K562 (cell line): ENCODE measurements around the gene TMEM107. TPM values are rescaled to one million over a fixed set of nuclear protein-coding genes. Genes with fewer than 3 reads are reported as not detected.
A peak's percentile ranks its signal among the peaks of the same experiment; 100 is the strongest.

Experiments used
- ADNP ChIP-seq: fragments of 200-800 bp; sonication (Bioruptor generic); IDR thresholded peaks from 2 replicates; pipeline ENCODE4 v1.6.1; 2016; ENCODE audit warnings: missing genetic modification characterization, missing compliant biosample characterization
- CTCF ChIP-seq, 3 experiments: IDR thresholded peaks in 2 of 3; conservative IDR thresholded peaks in 1 of 3; 2 replicates each; pipeline ENCODE4 v1.5.1; 2011 to 2012; ENCODE audit warnings: low read length in 3 of 3, mild to moderate bottlenecking in 3 of 3, control low read depth in 2 of 3, improper control_type of control experiment in 1 of 3, inconsistent platforms in 1 of 3, low read depth in 1 of 3, mixed read lengths in 1 of 3, moderate library complexity in 1 of 3; ENCODE audit not compliant: insufficient read depth in 2 of 3
- DDX20 ChIP-seq: fragments of 450-650 bp; IDR thresholded peaks from 2 replicates; pipeline ENCODE4 v1.6.1; 2016; ENCODE audit warnings: missing genetic modification characterization, low read depth, mild to moderate bottlenecking, missing compliant biosample characterization, moderate library complexity
- KDM2B ChIP-seq: fragments of 250-450 bp; sonication (Bioruptor Pico); IDR thresholded peaks from 2 replicates; pipeline ENCODE4 v1.8.0; 2021; ENCODE audit warnings: mild to moderate bottlenecking, moderate library complexity
- MBD1 ChIP-seq: fragments of 250-450 bp; sonication (Bioruptor Pico); IDR thresholded peaks from 2 replicates; pipeline ENCODE4 v1.8.0; 2022; ENCODE audit warnings: inconsistent platforms
- TOE1 ChIP-seq, 2 experiments: fragments of 450-650 bp in 1 of 2; sonication (generic) in 1 of 2; formaldehyde crosslinking in 1 of 2; IDR thresholded peaks; 2 replicates each; pipeline versions ENCODE4 v1.7.1 to v1.8.0; 2016 to 2022; ENCODE audit warnings: borderline replicate concordance in 2 of 2, mild to moderate bottlenecking in 2 of 2, antibody characterized with exemption in 1 of 2, inconsistent platforms in 1 of 2, low read depth in 1 of 2, missing genetic modification reagents in 1 of 2, moderate library complexity in 1 of 2
- ZNF134 ChIP-seq: fragments of 250-450 bp; sonication (Bioruptor Pico); conservative IDR thresholded peaks from 2 replicates; pipeline ENCODE4 v1.4.0; 2020
- polyA plus RNA-seq, 8 experiments: library from polyadenylated mRNA; depleted of rRNA in 4 of 8; stranded (reverse) in 5 of 8; unstranded in 3 of 8; fragments of >200 nt; fragmentation: Nextera tagmentation in 2 of 8; fragmentation: Illumina TruSeq in 1 of 8; extraction: Ambion mirVana in 2 of 8; extraction: Trizol in 1 of 8; gene quantifications; 2 replicates each; pipeline versions ENCODE4 v1.2.1 to v1.2.3, GENCODE V29; 2011 to 2014; ENCODE audit warnings: inconsistent platforms in 1 of 8, missing spikeins in 1 of 8
- total RNA-seq, 7 experiments: library from RNA; depleted of rRNA in 6 of 7; stranded (reverse); fragments of >200 nt in 6 of 7; fragmentation: Illumina TruSeq in 2 of 7; extraction: Trizol in 2 of 7; gene quantifications; 2 replicates each; pipeline versions ENCODE4 v1.2.1 to v1.2.3, GENCODE V29; 2011 to 2021; ENCODE audit warnings: low replicate concordance in 1 of 7
- TF ChIP-seq, protein P1 (sequence below): fragments of 450-650 bp; IDR thresholded peaks from 2 replicates; pipeline ENCODE4 v1.6.1; 2017; ENCODE audit warnings: antibody characterized with exemption
- TF ChIP-seq, protein P2 (sequence below): fragments of 450-650 bp; formaldehyde crosslinking; IDR thresholded peaks from 2 replicates; pipeline ENCODE4 v1.4.0; 2022; ENCODE audit warnings: mild to moderate bottlenecking, moderate library complexity
- TF ChIP-seq, protein P3 (sequence below): sonication (generic); formaldehyde crosslinking; IDR thresholded peaks from 2 replicates; pipeline ENCODE4 v1.8.1; 2022; ENCODE audit warnings: missing genetic modification reagents
- TF ChIP-seq, protein P4 (sequence below): IDR thresholded peaks from 2 replicates; pipeline ENCODE4 v1.6.1; 2011; ENCODE audit not compliant: insufficient read length; ENCODE audit errors: extremely low read depth
- TF ChIP-seq, protein P5 (sequence below): fragments of 250-450 bp; sonication (Bioruptor Pico); IDR thresholded peaks from 2 replicates; pipeline ENCODE4 v1.8.0; 2021; ENCODE audit warnings: moderate library complexity, mild to moderate bottlenecking, inconsistent platforms

TMEM107 gene
- total and polyA plus RNA-seq, 9 of the 15 experiments (the other 6 are each of a cell fraction or from before 2014, with no cell fraction given) = 7.1 to 26.2 (median 16.9) TPM

DNA sequence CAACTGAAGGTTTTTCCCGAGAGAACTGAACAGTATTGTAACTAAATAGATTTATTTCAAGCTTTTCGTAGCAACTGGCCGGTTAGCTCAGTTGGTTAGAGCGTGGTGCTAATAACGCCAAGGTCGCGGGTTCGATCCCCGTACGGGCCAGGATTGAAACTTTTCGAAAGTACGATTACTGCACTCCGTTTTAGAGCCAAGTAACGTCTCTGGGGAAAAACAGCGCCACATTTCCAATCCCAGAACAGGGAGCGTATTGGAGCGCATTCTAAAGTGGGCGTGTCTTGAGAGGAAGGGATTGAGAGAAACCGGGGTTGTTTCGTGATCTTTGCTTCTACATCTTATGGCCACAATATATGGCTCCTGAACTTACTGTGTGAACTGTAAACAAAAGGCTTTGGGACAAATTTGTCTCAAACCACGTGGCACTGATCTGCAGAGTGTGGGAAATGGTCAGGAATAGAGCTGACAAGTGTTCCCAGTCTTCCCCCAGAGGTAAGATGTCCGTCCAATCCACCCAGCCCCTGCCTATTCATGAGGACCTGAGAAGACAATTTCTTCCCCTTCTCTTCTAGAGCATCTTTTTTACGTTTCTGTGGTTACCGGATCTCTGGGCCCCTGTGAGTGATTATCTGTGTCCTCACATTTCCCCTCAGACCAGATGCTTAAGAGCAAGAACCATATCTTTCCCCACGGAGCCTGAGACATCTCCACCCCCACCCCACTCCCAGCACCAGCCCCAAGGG lies 11.5 kb upstream of the TMEM107 start (continued):
- TF ChIP-seq, protein P1, sequence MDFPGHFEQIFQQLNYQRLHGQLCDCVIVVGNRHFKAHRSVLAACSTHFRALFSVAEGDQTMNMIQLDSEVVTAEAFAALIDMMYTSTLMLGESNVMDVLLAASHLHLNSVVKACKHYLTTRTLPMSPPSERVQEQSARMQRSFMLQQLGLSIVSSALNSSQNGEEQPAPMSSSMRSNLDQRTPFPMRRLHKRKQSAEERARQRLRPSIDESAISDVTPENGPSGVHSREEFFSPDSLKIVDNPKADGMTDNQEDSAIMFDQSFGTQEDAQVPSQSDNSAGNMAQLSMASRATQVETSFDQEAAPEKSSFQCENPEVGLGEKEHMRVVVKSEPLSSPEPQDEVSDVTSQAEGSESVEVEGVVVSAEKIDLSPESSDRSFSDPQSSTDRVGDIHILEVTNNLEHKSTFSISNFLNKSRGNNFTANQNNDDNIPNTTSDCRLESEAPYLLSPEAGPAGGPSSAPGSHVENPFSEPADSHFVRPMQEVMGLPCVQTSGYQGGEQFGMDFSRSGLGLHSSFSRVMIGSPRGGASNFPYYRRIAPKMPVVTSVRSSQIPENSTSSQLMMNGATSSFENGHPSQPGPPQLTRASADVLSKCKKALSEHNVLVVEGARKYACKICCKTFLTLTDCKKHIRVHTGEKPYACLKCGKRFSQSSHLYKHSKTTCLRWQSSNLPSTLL = peak; percentile 45; the same call in 1 of the 2 replicates
- no peak for TF ChIP-seq ZNF134
- TF ChIP-seq KDM2B (CRISPR knock-in tag) = no peak
- TF ChIP-seq, protein P2, sequence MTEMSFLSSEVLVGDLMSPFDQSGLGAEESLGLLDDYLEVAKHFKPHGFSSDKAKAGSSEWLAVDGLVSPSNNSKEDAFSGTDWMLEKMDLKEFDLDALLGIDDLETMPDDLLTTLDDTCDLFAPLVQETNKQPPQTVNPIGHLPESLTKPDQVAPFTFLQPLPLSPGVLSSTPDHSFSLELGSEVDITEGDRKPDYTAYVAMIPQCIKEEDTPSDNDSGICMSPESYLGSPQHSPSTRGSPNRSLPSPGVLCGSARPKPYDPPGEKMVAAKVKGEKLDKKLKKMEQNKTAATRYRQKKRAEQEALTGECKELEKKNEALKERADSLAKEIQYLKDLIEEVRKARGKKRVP (CRISPR knock-in tag) = no peak
- no peak for TF ChIP-seq DDX20 (tag)
- TF ChIP-seq CTCF (IDR thresholded peaks at IDR 0.05 in 2 of 3, conservative IDR thresholded peaks at IDR 0.05 in 1 of 3; ENCODE audit: insufficient read depth in 2 of 3, low read depth in 1 of 3, low read length in 3 of 3) = 0 out of 6 replicates have a peak, but pooled peaks of 2 of the 3 experiments have one; percentile 6 to 19
- TF ChIP-seq, protein P3, sequence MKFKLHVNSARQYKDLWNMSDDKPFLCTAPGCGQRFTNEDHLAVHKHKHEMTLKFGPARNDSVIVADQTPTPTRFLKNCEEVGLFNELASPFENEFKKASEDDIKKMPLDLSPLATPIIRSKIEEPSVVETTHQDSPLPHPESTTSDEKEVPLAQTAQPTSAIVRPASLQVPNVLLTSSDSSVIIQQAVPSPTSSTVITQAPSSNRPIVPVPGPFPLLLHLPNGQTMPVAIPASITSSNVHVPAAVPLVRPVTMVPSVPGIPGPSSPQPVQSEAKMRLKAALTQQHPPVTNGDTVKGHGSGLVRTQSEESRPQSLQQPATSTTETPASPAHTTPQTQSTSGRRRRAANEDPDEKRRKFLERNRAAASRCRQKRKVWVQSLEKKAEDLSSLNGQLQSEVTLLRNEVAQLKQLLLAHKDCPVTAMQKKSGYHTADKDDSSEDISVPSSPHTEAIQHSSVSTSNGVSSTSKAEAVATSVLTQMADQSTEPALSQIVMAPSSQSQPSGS (CRISPR knock-in tag) = no peak
- TF ChIP-seq TOE1 (IDR thresholded peaks at IDR 0.05; ENCODE audit: borderline replicate concordance) = no peak
- no peak for TF ChIP-seq TOE1 (CRISPR knock-in tag; IDR thresholded peaks at IDR 0.05; ENCODE audit: borderline replicate concordance, low read depth)
- TF ChIP-seq ADNP = 0 out of 2 replicates have a peak, but pooled peaks have one; percentile 67
- TF ChIP-seq, protein P4, sequence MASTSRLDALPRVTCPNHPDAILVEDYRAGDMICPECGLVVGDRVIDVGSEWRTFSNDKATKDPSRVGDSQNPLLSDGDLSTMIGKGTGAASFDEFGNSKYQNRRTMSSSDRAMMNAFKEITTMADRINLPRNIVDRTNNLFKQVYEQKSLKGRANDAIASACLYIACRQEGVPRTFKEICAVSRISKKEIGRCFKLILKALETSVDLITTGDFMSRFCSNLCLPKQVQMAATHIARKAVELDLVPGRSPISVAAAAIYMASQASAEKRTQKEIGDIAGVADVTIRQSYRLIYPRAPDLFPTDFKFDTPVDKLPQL = no peak
- TF ChIP-seq, protein P5, sequence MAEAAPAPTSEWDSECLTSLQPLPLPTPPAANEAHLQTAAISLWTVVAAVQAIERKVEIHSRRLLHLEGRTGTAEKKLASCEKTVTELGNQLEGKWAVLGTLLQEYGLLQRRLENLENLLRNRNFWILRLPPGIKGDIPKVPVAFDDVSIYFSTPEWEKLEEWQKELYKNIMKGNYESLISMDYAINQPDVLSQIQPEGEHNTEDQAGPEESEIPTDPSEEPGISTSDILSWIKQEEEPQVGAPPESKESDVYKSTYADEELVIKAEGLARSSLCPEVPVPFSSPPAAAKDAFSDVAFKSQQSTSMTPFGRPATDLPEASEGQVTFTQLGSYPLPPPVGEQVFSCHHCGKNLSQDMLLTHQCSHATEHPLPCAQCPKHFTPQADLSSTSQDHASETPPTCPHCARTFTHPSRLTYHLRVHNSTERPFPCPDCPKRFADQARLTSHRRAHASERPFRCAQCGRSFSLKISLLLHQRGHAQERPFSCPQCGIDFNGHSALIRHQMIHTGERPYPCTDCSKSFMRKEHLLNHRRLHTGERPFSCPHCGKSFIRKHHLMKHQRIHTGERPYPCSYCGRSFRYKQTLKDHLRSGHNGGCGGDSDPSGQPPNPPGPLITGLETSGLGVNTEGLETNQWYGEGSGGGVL = no peak
- no peak for TF ChIP-seq MBD1 (CRISPR knock-in tag)
